Body of pancreas (tissue), 4 donors: ENCODE measurements around the gene DNAJC30. TPM values are rescaled to one million over a fixed set of nuclear protein-coding genes. Genes with fewer than 3 reads are reported as not detected.

Experiments used
- ATAC-seq: fragments of 150-250 bp; one replicate; pipeline ENCODE4 v1.9.1; 2016
- DNase-seq, 4 donors: peaks; one replicate each; pipeline ENCODE4 v3.0.0-alpha.2; 2019
- H3K27ac ChIP-seq, 4 donors: fragments of 200-600 bp; sonication (generic); 1 replicate in 3 of 4; 2 replicates in 1 of 4; pipeline versions ENCODE4 v1.5.1 to v1.6.1; 2016 to 2019; ENCODE audit warnings: mild to moderate bottlenecking in 1 of 4, mixed read lengths in 1 of 4, moderate library complexity in 1 of 4
- H3K27me3 ChIP-seq, 2 donors: fragments of 200-600 bp; sonication (generic); one replicate each; pipeline ENCODE4 v1.6.0; 2016; ENCODE audit warnings: mild to moderate bottlenecking in 1 of 2
- H3K36me3 ChIP-seq, 2 donors: fragments of 200-600 bp; sonication (generic); replicated peaks in 1 of 2; 2 replicates each; pipeline ENCODE4 v1.5.1; 2016; ENCODE audit warnings: low read depth in 2 of 2; ENCODE audit not compliant: insufficient read depth in 1 of 2
- H3K4me1 ChIP-seq: fragments of 200-600 bp; sonication (generic); one replicate; pipeline ENCODE4 v1.6.0; 2016
- H3K4me3 ChIP-seq, 2 donors: fragments of 200-600 bp; sonication (generic); 1 replicate in 1 of 2; 2 replicates in 1 of 2; pipeline ENCODE4 v1.5.1; 2016 to 2019
- H3K9me3 ChIP-seq, 3 donors: fragments of 200-600 bp; sonication (generic); 1 replicate in 2 of 3; 2 replicates in 1 of 3; pipeline ENCODE4 v1.5.1; 2016
- CTCF ChIP-seq, 7 experiments: fragments of 450-650 bp in 4 of 7; fragments of 200-600 bp in 3 of 7; sonication (generic) in 3 of 7; IDR thresholded peaks; one replicate each; pipeline ENCODE4 v1.5.1; 2016 to 2019; ENCODE audit warnings: antibody characterized with exemption in 7 of 7
- POLR2A ChIP-seq, 3 donors: fragments of 450-650 bp; IDR thresholded peaks; one replicate each; pipeline ENCODE4 v1.6.1; 2016; ENCODE audit warnings: antibody characterized with exemption in 3 of 3, mild to moderate bottlenecking in 2 of 3
- WGBS, 2 donors: methylation state at CpG; one replicate each; pipeline ENCODE4 v1.1.5; 2017; 5-methylcytosine and 5-hydroxymethylcytosine counted together
- intact Hi-C: fragments of 100-400 bp; cut with DNase I; formaldehyde crosslinking; loops from one replicate; pipeline ENCODE4 v1.15.1; 2023
- total RNA-seq, 2 donors: library from RNA; depleted of rRNA; stranded (reverse); fragments of >200 nt; gene quantifications; one replicate each; pipeline ENCODE4 v1.1.0, GENCODE V29; 2016

Gene DNAJC30
- total RNA-seq, 2 donors from 2014 or later: 3.6 to 5.6 TPM

GRCh38 chr7:73685311-73685710 lies 2.1 kb upstream of the DNAJC30 start:
- 95% methylated on average over 14 to 18 of the region's 18 CpGs for WGBS, 2 donors
- ATAC-seq (no peak), DNase-seq (no peak)
- H3K27me3 ChIP-seq: no peaks in the 10 kb centered on the region
- no peak overlapping the region for H3K4me3 ChIP-seq
- intact Hi-C loops: no loop called here
- TF ChIP-seq POLR2A (IDR thresholded peaks at IDR 0.05) (no peak), CTCF (IDR thresholded peaks at IDR 0.05) (no peak)
- H3K27ac ChIP-seq: no peak overlapping the region
- peaks cover 27% of the 10 kb centered on the region for H3K4me1 ChIP-seq
- peaks cover 0 to 5% of the 10 kb centered on the region in 2 donors for H3K36me3 ChIP-seq
- no peaks in the 10 kb centered on the region for H3K9me3 ChIP-seq

GRCh38 chr7:73683788-73684693 lies 788 bp upstream of the DNAJC30 start:
- TF ChIP-seq CTCF (IDR thresholded peaks at IDR 0.05): no peak
- TF ChIP-seq POLR2A (IDR thresholded peaks at IDR 0.05): no peak
- peak overlapping the region; percentile 98 to 100 for H3K4me3 ChIP-seq
- ATAC-seq (peak; percentile 1), DNase-seq (no peak)
- H3K4me1 ChIP-seq: peaks cover 40% of the 10 kb centered on the region
- H3K9me3 ChIP-seq: no peaks in the 10 kb centered on the region
- peaks cover 0 to 5% of the 10 kb centered on the region in 2 donors for H3K36me3 ChIP-seq
- intact Hi-C loops: no loop called here
- 23 to 29% methylated on average over 30 to 56 of the region's 58 CpGs for WGBS, 2 donors
- peak overlapping the region; percentile 82 to 95 (median 91) for H3K27ac ChIP-seq
- H3K27me3 ChIP-seq: no peaks in the 10 kb centered on the region

- DNase-seq (no peak), ATAC-seq (peak; percentile 1)
- no peaks in the 10 kb centered on the region for H3K9me3 ChIP-seq
- peaks cover 45% of the 10 kb centered on the region for H3K4me1 ChIP-seq
- H3K36me3 ChIP-seq: peaks cover 0 to 7% of the 10 kb centered on the region in 2 donors
- TF ChIP-seq CTCF (IDR thresholded peaks at IDR 0.05): no peak
- no peak for TF ChIP-seq POLR2A (IDR thresholded peaks at IDR 0.05)
- no peaks in the 10 kb centered on the region for H3K27me3 ChIP-seq
- 0 to 1% methylated on average over 1 to 33 of the region's 33 CpGs for WGBS, 2 donors
- intact Hi-C loops: no loop called here
- H3K27ac ChIP-seq: peak overlapping the region; percentile 82 to 95 (median 91)
- H3K4me3 ChIP-seq: peak overlapping the region; percentile 98 to 100
Measured at GRCh38 chr7:73682745-73683055, 553 bp downstream of the DNAJC30 start.

- DNase-seq (no peak), ATAC-seq (no peak)
- TF ChIP-seq POLR2A (IDR thresholded peaks at IDR 0.05) (no peak), CTCF (IDR thresholded peaks at IDR 0.05) (no peak)
- intact Hi-C loops: no loop called here
- 73 to 81% methylated on average over 8 of the region's 8 CpGs for WGBS, 2 donors
- no peak overlapping the region for H3K27ac ChIP-seq
- H3K27me3 ChIP-seq: no peaks in the 10 kb centered on the region
- H3K9me3 ChIP-seq: no peaks in the 10 kb centered on the region
- peaks cover 0 to 2% of the 10 kb centered on the region in 2 donors for H3K36me3 ChIP-seq
- H3K4me3 ChIP-seq: no peak overlapping the region
- peaks cover 45% of the 10 kb centered on the region for H3K4me1 ChIP-seq
Measured at GRCh38 chr7:73681031-73681430, 2.2 kb downstream of the DNAJC30 start.

- H3K4me1 ChIP-seq: peaks cover 45% of the 10 kb centered on the region
- intact Hi-C loops: no loop called here
- DNase-seq (no peak), ATAC-seq (no peak)
- TF ChIP-seq CTCF (IDR thresholded peaks at IDR 0.05) (no peak), POLR2A (IDR thresholded peaks at IDR 0.05) (no peak)
- no peak overlapping the region for H3K27ac ChIP-seq
- H3K4me3 ChIP-seq: no peak overlapping the region
- WGBS, 2 donors: 76 to 82% methylated on average over 6 to 7 of the region's 7 CpGs
- no peaks in the 10 kb centered on the region for H3K9me3 ChIP-seq
- no peaks in the 10 kb centered on the region for H3K27me3 ChIP-seq
- peaks cover 0 to 2% of the 10 kb centered on the region in 2 donors for H3K36me3 ChIP-seq
Measured at GRCh38 chr7:73680501-73680900, 2.8 kb downstream of the DNAJC30 start.
